GM12801 (cell line): Measurements from ENCODE around the gene MICAL2.

Experiments
- TF ChIP-seq, protein P1 (sequence below): IDR thresholded peaks from one replicate; pipeline ENCODE4 v1.5.1; 2011; ENCODE audit warnings: control low read depth; ENCODE audit not compliant: insufficient read length; ENCODE audit errors: extremely low read depth

The MICAL2 gene

DNA sequence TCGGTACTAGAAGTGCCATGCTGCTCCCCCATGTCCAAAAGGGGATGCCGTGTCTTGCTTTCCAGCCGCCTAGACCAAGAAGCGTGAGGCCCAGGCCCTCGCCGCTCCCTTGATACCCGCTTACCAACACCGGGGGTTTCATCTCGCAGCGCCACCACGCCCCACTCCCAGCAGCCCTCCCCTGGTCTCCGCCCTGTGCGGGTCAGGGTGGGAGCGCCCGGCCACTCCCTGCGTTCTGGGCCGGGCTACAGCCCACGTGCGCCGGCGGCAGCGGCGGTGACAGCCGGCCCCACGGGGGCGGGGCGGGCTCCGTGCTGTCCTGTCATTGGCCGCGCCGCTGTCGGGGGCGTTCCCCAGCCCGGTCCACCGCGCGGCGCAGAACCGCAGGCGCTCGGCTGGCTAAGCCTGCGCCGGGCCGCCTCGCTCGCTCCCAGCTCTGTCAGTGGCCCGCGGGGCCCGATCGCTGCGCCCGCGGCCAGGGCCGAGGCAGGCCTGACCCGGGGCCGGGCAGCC lies at the start of gene MICAL2:
MICAL2 (plus strand) TSS at position 390 of the 513 bp plus-strand sequence. CDS start 51,566 bp downstream, outside the sequence.
- TF ChIP-seq, protein P1, sequence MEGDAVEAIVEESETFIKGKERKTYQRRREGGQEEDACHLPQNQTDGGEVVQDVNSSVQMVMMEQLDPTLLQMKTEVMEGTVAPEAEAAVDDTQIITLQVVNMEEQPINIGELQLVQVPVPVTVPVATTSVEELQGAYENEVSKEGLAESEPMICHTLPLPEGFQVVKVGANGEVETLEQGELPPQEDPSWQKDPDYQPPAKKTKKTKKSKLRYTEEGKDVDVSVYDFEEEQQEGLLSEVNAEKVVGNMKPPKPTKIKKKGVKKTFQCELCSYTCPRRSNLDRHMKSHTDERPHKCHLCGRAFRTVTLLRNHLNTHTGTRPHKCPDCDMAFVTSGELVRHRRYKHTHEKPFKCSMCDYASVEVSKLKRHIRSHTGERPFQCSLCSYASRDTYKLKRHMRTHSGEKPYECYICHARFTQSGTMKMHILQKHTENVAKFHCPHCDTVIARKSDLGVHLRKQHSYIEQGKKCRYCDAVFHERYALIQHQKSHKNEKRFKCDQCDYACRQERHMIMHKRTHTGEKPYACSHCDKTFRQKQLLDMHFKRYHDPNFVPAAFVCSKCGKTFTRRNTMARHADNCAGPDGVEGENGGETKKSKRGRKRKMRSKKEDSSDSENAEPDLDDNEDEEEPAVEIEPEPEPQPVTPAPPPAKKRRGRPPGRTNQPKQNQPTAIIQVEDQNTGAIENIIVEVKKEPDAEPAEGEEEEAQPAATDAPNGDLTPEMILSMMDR, result no peak

- TF ChIP-seq, protein P1, result no peak
These were observed 48.4 kb upstream of the MICAL2 start for GRCh38 chr11:12061851-12062560.

- TF ChIP-seq, protein P1, result no peak
These were observed 47.1 kb upstream of the MICAL2 start for GRCh38 chr11:12063251-12063650.

DNA sequence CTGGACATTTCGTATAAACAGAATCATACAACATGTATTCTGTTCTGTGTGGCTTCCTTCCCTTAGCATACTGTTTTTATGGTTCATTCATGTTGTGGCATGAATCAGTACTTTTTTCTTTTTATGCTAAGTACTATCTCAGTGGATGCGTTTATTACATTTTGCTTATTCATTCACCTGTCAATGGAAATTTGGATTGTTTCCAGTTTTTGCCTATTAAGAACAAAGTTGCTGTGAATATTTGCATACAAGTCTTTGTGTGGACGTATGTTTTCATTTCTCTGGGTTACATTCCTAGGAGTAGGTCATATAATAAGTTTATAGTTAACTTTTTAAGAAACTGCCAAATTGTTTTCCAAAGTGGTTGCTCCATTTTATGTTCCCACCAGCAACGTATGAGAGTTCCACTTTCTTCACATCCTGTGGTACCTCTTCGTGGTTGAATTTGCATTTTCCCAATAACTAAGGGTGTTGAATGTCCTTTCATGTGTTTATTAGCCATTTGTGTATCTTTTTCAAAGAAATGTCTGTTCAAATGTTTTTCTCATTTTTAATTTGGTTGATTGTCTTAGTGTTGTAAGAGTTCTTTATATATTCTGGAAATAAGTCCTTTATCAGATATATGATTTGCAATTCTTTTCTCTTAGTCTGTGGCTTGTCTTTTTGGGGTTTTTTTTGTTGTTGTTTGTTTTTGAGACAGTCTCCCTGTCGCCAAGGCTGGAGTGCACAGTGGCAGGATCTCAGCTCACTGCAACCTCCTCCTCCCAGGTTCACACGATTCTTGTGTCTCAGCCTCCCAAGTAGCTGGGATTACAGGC lies 46.0 kb upstream of the MICAL2 start:
- TF ChIP-seq, protein P1, result no peak

DNA sequence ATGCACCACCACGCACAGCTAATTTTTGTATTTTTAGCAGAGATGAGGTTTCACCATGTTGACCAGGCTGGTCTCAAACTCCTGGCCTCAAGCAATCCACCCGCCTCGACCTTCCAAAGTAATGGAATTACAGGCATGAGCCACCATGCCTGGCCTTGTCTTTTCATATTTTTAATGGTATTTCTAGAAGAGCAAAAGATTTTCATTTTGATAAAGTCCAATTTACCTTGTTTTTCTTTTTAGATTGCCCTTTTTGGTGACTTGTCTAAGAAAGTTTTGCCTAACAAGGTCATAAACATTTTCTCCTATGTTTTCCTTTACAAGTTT lies 45.5 kb upstream of the MICAL2 start:
- TF ChIP-seq, protein P1, result no peak

DNA sequence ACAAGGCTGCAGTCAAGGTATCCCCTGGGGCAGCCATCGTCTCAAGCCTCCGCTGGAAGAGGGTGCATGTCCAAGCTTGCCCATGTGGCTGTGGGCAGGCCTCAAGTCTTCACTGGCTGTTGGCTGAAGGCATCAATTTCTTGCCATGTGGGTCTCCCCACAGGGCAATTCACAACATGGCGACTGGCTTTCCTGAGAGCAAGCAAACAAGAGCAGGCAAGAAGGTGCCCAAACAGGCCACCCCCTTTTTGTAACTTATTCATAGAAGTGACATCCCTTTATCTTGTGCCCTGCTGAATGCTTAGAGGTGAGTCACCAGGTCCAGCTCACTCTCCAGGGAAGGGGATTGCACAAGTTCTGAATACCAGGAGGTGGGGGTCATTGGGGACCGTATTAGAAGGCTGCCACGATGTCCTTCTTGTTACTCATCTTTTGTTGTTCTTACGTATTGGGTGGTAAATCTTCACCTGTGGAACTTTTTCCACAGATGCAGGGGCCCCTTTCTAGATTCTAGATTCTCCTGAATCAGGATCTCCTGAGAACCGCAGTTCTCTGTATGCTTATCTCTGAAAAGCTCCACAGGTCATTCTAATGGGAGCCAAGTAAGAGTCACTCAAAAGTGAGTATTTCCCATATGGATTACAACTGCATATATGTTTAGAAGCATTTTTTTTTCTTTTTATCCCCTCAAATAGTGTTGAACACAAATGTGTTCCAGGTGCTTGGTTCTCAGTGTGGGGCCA lies 44.2 kb upstream of the MICAL2 start:
- TF ChIP-seq, protein P1, result no peak
